Adrenal gland (tissue), 5 donors: ENCODE measurements around the gene PGAP3.

ENCODE experiments used
- POLR2A ChIP-seq, 2 donors: fragments of 450-650 bp; IDR thresholded peaks; one replicate each; pipeline ENCODE4 v1.6.1; 2017; ENCODE audit warnings: antibody characterized with exemption in 2 of 2, mild to moderate bottlenecking in 2 of 2, moderate library complexity in 1 of 2
- TF ChIP-seq, protein P1 (sequence below), 6 experiments: fragments of 450-650 bp in 4 of 6; fragments of 200-600 bp in 2 of 6; sonication (generic) in 1 of 6; IDR thresholded peaks; 1 replicate in 5 of 6; 2 replicates in 1 of 6; pipeline versions ENCODE4 v1.5.1 to v1.8.0; 2016 to 2021; ENCODE audit warnings: antibody characterized with exemption in 6 of 6, mild to moderate bottlenecking in 2 of 6, moderate library complexity in 1 of 6
- donor health status: DM: no; HTN: no; CAD: no.

DNA sequence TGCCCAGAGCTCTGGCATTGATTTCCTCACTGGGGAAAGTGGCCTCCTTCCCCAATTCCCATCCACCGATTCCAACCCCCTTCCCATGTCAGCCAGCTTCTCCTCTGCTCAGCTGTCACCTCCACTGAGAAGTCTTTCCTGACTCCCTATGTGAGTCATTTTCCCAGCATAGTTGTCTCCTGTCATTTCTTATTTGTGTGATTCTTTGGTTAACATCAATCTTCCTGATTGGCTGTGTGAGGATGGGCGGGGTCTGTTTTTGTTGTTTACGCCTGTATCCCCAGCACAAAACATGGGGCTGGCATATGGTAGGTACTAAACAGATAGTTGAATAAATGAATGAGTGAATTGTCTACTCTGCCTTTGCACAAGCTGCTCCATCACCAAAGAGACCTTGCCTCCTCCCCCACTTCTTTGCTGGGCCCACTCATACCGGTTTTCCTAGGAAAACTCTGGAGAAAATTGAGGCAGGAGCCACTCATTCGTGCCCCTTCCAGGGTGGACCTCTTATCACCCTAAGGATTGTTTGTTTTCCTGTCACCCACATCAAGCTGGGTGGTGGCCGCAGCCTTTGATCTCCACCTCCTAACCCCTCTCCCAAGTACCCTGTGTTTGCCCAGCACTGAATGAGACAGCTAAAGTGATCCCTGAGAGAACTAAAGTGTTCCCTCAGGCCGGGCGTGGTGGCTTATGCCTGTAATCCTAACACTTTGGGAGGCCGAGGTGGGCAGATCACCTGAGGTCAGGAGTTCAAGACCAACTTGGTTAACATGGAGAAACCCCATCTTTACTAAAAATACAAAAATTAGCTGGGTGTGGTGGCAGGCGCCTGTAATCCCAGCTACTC, 48.7 kb upstream of the PGAP3 start:
- TF ChIP-seq, protein P1, sequence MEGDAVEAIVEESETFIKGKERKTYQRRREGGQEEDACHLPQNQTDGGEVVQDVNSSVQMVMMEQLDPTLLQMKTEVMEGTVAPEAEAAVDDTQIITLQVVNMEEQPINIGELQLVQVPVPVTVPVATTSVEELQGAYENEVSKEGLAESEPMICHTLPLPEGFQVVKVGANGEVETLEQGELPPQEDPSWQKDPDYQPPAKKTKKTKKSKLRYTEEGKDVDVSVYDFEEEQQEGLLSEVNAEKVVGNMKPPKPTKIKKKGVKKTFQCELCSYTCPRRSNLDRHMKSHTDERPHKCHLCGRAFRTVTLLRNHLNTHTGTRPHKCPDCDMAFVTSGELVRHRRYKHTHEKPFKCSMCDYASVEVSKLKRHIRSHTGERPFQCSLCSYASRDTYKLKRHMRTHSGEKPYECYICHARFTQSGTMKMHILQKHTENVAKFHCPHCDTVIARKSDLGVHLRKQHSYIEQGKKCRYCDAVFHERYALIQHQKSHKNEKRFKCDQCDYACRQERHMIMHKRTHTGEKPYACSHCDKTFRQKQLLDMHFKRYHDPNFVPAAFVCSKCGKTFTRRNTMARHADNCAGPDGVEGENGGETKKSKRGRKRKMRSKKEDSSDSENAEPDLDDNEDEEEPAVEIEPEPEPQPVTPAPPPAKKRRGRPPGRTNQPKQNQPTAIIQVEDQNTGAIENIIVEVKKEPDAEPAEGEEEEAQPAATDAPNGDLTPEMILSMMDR (IDR thresholded peaks at IDR 0.05), result no peak
- no peak for TF ChIP-seq POLR2A (IDR thresholded peaks at IDR 0.05)
